HepG2 (cell line): Measurements from ENCODE around the gene GPR33. TPM values are rescaled to one million over a fixed set of nuclear protein-coding genes. Genes with fewer than 3 reads are reported as not detected.

Source experiments
- CBX2 ChIP-seq, 2 experiments: fragments of 200-600 bp in 1 of 2; sonication (generic); formaldehyde crosslinking in 1 of 2; IDR thresholded peaks; 2 replicates each; pipeline versions ENCODE4 v1.7.0 to v1.8.1; 2018 to 2022; ENCODE audit warnings: low read depth in 2 of 2, low read length in 1 of 2, mild to moderate bottlenecking in 1 of 2, missing genetic modification reagents in 1 of 2
- FIP1L1 ChIP-seq: fragments of 200-400 bp; formaldehyde crosslinking; IDR thresholded peaks from 2 replicates; pipeline ENCODE4 v1.6.1; 2018; ENCODE audit warnings: low read depth, mild to moderate bottlenecking, low read length, moderate library complexity, borderline replicate concordance; ENCODE audit not compliant: insufficient read depth
- HMGA1 ChIP-seq: sonication (generic); formaldehyde crosslinking; conservative IDR thresholded peaks from 2 replicates; pipeline ENCODE4 v1.4.0; 2020; ENCODE audit warnings: missing genetic modification reagents
- SNAPC2 ChIP-seq: sonication (generic); formaldehyde crosslinking; IDR thresholded peaks from 2 replicates; pipeline ENCODE4 v1.8.1; 2022; ENCODE audit warnings: mild to moderate bottlenecking, missing genetic modification reagents
- ZNF331 ChIP-seq: sonication (generic); formaldehyde crosslinking; IDR thresholded peaks from 2 replicates; pipeline ENCODE4 v1.4.0; 2020; ENCODE audit warnings: missing genetic modification reagents
- ZNF570 ChIP-seq: sonication (generic); formaldehyde crosslinking; IDR thresholded peaks from 2 replicates; pipeline ENCODE4 v1.4.0; 2020; ENCODE audit warnings: mild to moderate bottlenecking, missing genetic modification reagents, borderline replicate concordance
- ZNF75D ChIP-seq: sonication (generic); formaldehyde crosslinking; IDR thresholded peaks from 2 replicates; pipeline ENCODE4 v1.8.1; 2023; ENCODE audit warnings: missing genetic modification reagents, mild to moderate bottlenecking, borderline replicate concordance
- ZNF777 ChIP-seq: sonication (generic); formaldehyde crosslinking; IDR thresholded peaks from 2 replicates; pipeline ENCODE4 v1.4.0; 2020; ENCODE audit warnings: missing genetic modification reagents
- polyA plus RNA-seq, 8 experiments: library from polyadenylated mRNA; depleted of rRNA in 3 of 8; stranded (reverse) in 7 of 8; unstranded in 1 of 8; fragments of >200 nt; fragmentation: Illumina TruSeq in 4 of 8; extraction: Trizol in 4 of 8; gene quantifications; 2 replicates each; pipeline versions ENCODE4 v1.2.1 to v1.2.3, GENCODE V29; 2011 to 2016; ENCODE audit warnings: low read depth in 4 of 8, missing spikeins in 1 of 8, mixed read lengths in 1 of 8; ENCODE audit not compliant: insufficient read depth in 1 of 8
- total RNA-seq, 5 experiments: library from RNA; depleted of rRNA; stranded (reverse); fragments of >200 nt; fragmentation: Illumina TruSeq; extraction: Trizol; gene quantifications; 2 replicates each; pipeline ENCODE4 v1.2.3, GENCODE V29; 2016; ENCODE audit warnings: low read depth in 1 of 5
- TF ChIP-seq, protein P1 (sequence below): sonication (generic); formaldehyde crosslinking; IDR thresholded peaks from one replicate; pipeline ENCODE4 v1.5.1; 2020; ENCODE audit warnings: mild to moderate bottlenecking, missing genetic modification reagents; ENCODE audit errors: not compliant biosample characterization
- TF ChIP-seq, protein P2 (sequence below): sonication (generic); formaldehyde crosslinking; IDR thresholded peaks from 2 replicates; pipeline ENCODE4 v1.5.1; 2020; ENCODE audit warnings: mild to moderate bottlenecking, missing genetic modification reagents, moderate library complexity
- TF ChIP-seq, protein P3 (sequence below): sonication (generic); formaldehyde crosslinking; IDR thresholded peaks from 2 replicates; pipeline ENCODE4 v1.4.0; 2020; ENCODE audit warnings: missing genetic modification reagents, borderline replicate concordance

Gene GPR33
- total and polyA plus RNA-seq, 2 of the 13 experiments (the other 11 are each of a cell fraction or from before 2014, with no cell fraction given) = not detected

DNA sequence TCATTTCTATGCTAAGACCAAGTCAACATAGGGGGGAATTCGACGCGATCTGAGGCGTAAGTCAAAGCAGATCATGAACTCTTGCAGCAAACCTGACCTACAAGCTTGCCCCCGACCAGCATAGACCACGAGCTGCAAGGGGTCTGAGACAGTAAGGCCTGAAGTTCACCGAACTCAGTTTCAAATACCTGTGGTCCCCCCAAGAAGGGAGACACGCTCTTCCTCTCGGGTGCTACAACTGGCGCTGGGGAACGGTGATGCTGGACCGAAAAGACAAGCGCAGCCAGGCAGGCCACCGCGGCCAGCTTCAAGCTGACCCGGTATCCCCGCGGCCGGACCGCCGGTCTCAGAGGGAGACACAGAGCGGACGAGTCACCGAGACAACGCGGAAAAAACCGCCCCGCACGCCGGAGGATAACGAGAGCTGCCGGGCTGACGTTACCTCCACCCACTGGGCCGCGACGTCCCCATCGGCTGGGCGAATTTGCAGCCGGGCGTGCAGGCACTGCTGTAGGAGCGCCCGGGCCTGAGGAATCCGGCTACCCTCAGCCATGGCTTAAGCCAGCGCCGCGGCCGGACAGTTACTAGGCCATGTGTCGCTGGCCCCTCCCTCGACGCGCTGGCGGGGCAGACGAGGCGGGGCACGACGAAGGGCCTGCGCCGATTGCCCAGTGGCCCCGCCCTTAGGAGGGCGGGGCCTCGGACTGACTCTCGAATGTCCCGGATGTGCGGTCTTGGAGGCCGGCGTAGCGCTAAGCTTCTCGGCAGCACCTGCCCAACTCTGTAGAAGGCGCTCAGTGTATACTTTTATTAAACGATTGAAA, 30.8 kb downstream of the GPR33 start, which contains the start of gene DTD2 (continued):
- TF ChIP-seq, protein P1, sequence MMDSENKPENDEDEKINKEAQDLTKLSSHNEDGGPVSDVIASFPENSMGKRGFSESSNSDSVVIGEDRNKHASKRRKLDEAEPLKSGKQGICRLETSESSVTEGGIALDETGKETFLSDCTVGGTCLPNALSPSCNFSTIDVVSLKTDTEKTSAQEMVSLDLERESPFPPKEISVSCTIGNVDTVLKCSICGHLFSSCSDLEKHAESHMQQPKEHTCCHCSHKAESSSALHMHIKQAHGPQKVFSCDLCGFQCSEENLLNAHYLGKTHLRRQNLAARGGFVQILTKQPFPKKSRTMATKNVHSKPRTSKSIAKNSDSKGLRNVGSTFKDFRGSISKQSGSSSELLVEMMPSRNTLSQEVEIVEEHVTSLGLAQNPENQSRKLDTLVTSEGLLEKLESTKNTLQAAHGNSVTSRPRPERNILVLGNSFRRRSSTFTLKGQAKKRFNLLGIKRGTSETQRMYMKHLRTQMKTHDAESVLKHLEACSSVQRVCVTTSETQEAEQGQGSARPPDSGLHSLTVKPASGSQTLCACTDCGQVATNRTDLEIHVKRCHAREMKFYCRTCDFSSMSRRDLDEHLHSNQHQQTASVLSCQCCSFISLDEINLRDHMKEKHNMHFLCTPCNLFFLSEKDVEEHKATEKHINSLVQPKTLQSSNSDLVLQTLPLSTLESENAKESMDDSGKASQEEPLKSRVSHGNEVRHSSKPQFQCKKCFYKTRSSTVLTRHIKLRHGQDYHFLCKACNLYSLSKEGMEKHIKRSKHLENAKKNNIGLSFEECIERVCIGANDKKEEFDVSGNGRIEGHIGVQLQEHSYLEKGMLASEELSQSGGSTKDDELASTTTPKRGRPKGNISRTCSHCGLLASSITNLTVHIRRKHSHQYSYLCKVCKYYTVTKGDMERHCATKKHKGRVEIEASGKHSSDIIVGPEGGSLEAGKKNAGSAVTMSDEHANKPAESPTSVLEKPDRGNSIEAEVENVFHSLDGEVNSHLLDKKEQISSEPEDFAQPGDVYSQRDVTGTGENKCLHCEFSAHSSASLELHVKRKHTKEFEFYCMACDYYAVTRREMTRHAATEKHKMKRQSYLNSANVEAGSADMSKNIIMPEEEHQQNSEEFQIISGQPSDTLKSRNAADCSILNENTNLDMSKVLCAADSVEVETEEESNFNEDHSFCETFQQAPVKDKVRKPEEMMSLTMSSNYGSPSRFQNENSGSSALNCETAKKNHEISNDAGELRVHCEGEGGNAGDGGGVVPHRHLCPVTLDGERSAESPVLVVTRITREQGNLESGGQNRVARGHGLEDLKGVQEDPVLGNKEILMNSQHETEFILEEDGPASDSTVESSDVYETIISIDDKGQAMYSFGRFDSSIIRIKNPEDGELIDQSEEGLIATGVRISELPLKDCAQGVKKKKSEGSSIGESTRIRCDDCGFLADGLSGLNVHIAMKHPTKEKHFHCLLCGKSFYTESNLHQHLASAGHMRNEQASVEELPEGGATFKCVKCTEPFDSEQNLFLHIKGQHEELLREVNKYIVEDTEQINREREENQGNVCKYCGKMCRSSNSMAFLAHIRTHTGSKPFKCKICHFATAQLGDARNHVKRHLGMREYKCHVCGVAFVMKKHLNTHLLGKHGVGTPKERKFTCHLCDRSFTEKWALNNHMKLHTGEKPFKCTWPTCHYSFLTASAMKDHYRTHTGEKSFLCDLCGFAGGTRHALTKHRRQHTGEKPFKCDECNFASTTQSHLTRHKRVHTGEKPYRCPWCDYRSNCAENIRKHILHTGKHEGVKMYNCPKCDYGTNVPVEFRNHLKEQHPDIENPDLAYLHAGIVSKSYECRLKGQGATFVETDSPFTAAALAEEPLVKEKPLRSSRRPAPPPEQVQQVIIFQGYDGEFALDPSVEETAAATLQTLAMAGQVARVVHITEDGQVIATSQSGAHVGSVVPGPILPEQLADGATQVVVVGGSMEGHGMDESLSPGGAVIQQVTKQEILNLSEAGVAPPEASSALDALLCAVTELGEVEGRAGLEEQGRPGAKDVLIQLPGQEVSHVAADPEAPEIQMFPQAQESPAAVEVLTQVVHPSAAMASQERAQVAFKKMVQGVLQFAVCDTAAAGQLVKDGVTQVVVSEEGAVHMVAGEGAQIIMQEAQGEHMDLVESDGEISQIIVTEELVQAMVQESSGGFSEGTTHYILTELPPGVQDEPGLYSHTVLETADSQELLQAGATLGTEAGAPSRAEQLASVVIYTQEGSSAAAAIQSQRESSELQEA (CRISPR knock-in tag) = peak; percentile 100
- peak; percentile 68; the same call in 1 of the 2 replicates for TF ChIP-seq ZNF75D (CRISPR knock-in tag)
- peak; percentile 94 for TF ChIP-seq SNAPC2 (CRISPR knock-in tag)
- TF ChIP-seq CBX2 (IDR thresholded peaks at IDR 0.05; ENCODE audit: low read depth, low read length) = 0 out of 2 replicates have a peak, but pooled peaks have one; percentile 8
- peak; percentile 89 for TF ChIP-seq CBX2 (CRISPR knock-in tag; IDR thresholded peaks at IDR 0.05; ENCODE audit: low read depth)
- TF ChIP-seq, protein P2, sequence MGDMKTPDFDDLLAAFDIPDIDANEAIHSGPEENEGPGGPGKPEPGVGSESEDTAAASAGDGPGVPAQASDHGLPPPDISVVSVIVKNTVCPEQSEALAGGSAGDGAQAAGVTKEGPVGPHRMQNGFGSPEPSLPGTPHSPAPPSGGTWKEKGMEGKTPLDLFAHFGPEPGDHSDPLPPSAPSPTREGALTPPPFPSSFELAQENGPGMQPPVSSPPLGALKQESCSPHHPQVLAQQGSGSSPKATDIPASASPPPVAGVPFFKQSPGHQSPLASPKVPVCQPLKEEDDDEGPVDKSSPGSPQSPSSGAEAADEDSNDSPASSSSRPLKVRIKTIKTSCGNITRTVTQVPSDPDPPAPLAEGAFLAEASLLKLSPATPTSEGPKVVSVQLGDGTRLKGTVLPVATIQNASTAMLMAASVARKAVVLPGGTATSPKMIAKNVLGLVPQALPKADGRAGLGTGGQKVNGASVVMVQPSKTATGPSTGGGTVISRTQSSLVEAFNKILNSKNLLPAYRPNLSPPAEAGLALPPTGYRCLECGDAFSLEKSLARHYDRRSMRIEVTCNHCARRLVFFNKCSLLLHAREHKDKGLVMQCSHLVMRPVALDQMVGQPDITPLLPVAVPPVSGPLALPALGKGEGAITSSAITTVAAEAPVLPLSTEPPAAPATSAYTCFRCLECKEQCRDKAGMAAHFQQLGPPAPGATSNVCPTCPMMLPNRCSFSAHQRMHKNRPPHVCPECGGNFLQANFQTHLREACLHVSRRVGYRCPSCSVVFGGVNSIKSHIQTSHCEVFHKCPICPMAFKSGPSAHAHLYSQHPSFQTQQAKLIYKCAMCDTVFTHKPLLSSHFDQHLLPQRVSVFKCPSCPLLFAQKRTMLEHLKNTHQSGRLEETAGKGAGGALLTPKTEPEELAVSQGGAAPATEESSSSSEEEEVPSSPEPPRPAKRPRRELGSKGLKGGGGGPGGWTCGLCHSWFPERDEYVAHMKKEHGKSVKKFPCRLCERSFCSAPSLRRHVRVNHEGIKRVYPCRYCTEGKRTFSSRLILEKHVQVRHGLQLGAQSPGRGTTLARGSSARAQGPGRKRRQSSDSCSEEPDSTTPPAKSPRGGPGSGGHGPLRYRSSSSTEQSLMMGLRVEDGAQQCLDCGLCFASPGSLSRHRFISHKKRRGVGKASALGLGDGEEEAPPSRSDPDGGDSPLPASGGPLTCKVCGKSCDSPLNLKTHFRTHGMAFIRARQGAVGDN (CRISPR knock-in tag) = peak; percentile 100
- TF ChIP-seq FIP1L1 = no peak
- TF ChIP-seq, protein P3, sequence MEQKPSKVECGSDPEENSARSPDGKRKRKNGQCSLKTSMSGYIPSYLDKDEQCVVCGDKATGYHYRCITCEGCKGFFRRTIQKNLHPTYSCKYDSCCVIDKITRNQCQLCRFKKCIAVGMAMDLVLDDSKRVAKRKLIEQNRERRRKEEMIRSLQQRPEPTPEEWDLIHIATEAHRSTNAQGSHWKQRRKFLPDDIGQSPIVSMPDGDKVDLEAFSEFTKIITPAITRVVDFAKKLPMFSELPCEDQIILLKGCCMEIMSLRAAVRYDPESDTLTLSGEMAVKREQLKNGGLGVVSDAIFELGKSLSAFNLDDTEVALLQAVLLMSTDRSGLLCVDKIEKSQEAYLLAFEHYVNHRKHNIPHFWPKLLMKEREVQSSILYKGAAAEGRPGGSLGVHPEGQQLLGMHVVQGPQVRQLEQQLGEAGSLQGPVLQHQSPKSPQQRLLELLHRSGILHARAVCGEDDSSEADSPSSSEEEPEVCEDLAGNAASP (CRISPR knock-in tag) = peak; percentile 84
- no peak for TF ChIP-seq HMGA1 (CRISPR knock-in tag)
- TF ChIP-seq ZNF777 = peak; percentile 89
- TF ChIP-seq ZNF570 (CRISPR knock-in tag) = peak; percentile 99
- peak; percentile 98 for TF ChIP-seq ZNF331 (CRISPR knock-in tag)
